ENCODE results near the gene SETBP1.

The SETBP1 gene

DNA sequence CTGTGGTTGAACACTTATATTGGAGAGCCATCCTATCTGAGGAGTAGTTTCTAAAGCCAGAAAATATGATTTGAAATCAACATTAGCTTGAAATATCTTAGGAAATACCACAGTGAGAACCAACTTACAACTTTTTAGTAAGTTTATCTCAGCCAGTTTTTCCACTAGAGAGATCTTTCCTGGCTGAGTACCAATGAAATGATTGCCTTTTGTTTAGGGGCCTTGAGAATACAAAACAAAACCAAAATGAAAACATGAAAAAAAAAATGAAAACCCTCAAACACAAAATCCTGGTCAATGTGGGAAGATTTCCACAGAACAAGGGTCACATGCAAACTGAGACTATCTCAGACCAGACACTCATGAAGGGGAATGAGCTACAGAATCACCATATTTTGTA is 429.0 kb downstream of the SETBP1 start:
- no peak for DNase-seq (ENCODE audit: low read depth in 2 of 2)

- DNase-seq (ENCODE audit: low read depth in 2 of 2), result no peak
These were observed 430.2 kb downstream of the SETBP1 start for GRCh38 chr18:45110577-45111501.

DNA sequence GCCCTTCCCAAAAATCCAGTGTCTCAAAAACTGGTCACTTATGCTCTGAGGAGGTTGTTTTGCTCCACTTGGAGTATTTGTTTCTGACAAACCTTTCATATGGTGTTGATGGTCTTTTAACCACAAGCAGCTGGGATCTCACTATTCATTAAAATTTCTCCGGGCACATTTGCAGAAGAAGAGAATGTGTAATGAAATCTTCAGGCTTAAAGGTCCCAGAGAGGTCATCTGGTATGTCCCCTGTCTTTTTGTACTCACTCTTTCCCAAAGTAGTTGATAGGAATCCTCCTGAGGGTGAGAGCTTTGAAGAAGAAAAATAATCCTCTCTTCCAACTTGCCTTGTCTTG is 430.8 kb downstream of the SETBP1 start:
- DNase-seq (ENCODE audit: low read depth in 2 of 2), result no peak

- DNase-seq (ENCODE audit: low read depth in 2 of 2), result no peak
These were observed 432.0 kb downstream of the SETBP1 start for GRCh38 chr18:45112682-45113081.

GRCh38 chr18:45116116-45116515 is 435.4 kb downstream of the SETBP1 start:
- no peak for DNase-seq (ENCODE audit: low read depth in 2 of 2)
